Natural killer cell (primary cell): ENCODE results near the gene NACC2. TPM values are rescaled to one million over a fixed set of nuclear protein-coding genes. Genes with fewer than 3 reads are reported as not detected.

Experiments
- ATAC-seq, 3 donors: fragments of 150-1000 bp in 2 of 3; fragments of 200-7000 bp in 1 of 3; cut with Tn5 transposase; 1 replicate in 1 of 3; 2 replicates in 2 of 3; pipeline ENCODE4 v1.10.0; 2021; ENCODE audit warnings: mild to moderate bottlenecking in 2 of 3, moderate library complexity in 2 of 3
- DNase-seq, 2 donors: peaks; one replicate each; pipeline versions ENCODE4 v3.0.0 to v3.0.0-alpha.2; 2013 to 2021; ENCODE audit warnings: mixed read lengths in 1 of 2
- H3K27ac ChIP-seq: one replicate; pipeline ENCODE4 v1.5.1; 2013; ENCODE audit warnings: mild to moderate bottlenecking, low read length
- H3K27me3 ChIP-seq: one replicate; pipeline ENCODE4 v1.6.1; 2013; ENCODE audit warnings: low read length; ENCODE audit not compliant: control insufficient read depth, insufficient read depth
- H3K36me3 ChIP-seq: one replicate; pipeline ENCODE4 v1.6.1; 2013; ENCODE audit warnings: low read length; ENCODE audit not compliant: control insufficient read depth, insufficient read depth
- H3K4me1 ChIP-seq: one replicate; pipeline ENCODE4 v1.6.1; 2013; ENCODE audit warnings: low read length; ENCODE audit not compliant: control insufficient read depth, insufficient read depth
- H3K4me3 ChIP-seq: one replicate; pipeline ENCODE4 v1.5.1; 2013; ENCODE audit warnings: low read length
- H3K9me3 ChIP-seq: one replicate; pipeline ENCODE4 v1.6.1; 2013; ENCODE audit warnings: low read length; ENCODE audit not compliant: control insufficient read depth, insufficient read depth
- H3K27ac Mint-ChIP-seq, 2 donors: one replicate each; pipeline ENCODE4 v1.8.0; 2022; ENCODE audit warnings: mild to moderate bottlenecking in 2 of 2, mixed read lengths in 2 of 2, moderate library complexity in 1 of 2
- H3K27me3 Mint-ChIP-seq, 2 donors: one replicate each; pipeline ENCODE4 v1.8.0; 2022; ENCODE audit warnings: low read depth in 2 of 2, mixed read lengths in 2 of 2
- H3K36me3 Mint-ChIP-seq: one replicate; pipeline ENCODE4 v1.8.0; 2022; ENCODE audit warnings: mixed read lengths
- H3K4me1 Mint-ChIP-seq, 2 donors: one replicate each; pipeline ENCODE4 v1.8.0; 2022; ENCODE audit warnings: mixed read lengths in 2 of 2
- H3K4me3 Mint-ChIP-seq: one replicate; pipeline ENCODE4 v1.8.0; 2022; ENCODE audit warnings: mild to moderate bottlenecking, moderate library complexity, mixed read lengths
- H3K9me3 Mint-ChIP-seq, 2 donors: one replicate each; pipeline ENCODE4 v1.8.0; 2022; ENCODE audit warnings: mixed read lengths in 2 of 2
- WGBS: methylation state at CpG from one replicate; pipeline ENCODE4 v1.1.7; 2013; ENCODE audit warnings: missing lambda C conversion rate; ENCODE audit not compliant: insufficient coverage; 5-methylcytosine and 5-hydroxymethylcytosine counted together
- intact Hi-C: fragments of 100-400 bp; cut with micrococcal nuclease; formaldehyde crosslinking; loops from one replicate; pipeline ENCODE4 v1.14.2; 2022
- total RNA-seq, 4 donors: library from RNA; stranded (reverse); fragments of 120-200 nt in 1 of 4; gene quantifications; one replicate each; pipeline versions ENCODE4 v1.2.3 to v1.2.4, GENCODE V29; 2013 to 2022
- TF ChIP-seq, protein P1 (sequence below): fragments of 200-600 bp; IDR thresholded peaks from one replicate; pipeline ENCODE4 v1.8.0; 2022; ENCODE audit warnings: antibody characterized with exemption

NACC2 gene
- total RNA-seq, 3 donors from 2014 or later (not counting 1 experiment from before 2014, with no cell fraction given), result 14.5 to 21.6 (median 21.2) TPM

DNA sequence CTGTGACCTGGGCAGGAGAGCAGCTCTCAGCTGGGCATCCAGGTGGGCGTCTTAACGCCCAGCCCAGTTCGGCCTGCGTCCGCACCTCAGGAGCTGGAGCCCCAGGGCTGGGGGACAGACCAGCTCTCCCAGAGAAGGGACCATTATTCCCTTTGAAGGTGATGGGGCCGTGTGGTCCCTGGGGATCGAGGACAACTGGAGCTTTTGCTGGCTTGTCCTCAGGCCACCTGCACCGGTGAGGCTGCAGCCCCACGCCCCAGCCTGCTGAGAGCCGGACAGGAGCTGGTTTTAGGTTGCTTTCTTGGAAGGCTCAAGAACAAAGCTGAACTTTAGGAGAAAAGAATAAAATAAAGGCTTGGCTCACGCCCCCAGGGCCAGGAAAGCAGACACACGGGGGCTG is 40.9 kb downstream of the NACC2 start:
- WGBS, result 93% methylated on average over 12 of the region's 12 CpGs

DNA sequence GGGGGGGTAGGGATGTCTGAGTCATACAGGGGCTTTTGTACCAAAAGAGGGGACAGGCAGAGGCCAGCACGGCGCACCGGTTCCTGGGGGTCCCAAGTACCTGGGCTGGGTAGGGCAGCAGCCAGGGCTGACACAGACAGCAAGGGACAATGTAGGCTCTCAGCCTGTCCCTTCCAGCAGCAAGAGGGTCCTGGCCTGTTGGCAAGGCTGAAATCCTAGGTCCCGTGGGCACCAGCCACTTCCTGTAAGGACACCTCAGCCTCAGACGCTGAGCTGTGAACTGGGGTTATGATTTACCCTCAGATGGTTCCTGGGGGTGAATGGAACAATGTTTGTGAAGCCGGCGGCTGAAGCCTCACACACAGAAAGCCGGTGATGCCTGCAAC is 41.3 kb downstream of the NACC2 start:
- 45% methylated on average over 8 of the region's 8 CpGs for WGBS
- Histone ChIP-seq H3K4me1 (peaks cover 62% of the 10 kb centered on the region), H3K36me3 (no peaks in the 10 kb centered on the region), H3K9me3 (no peaks in the 10 kb centered on the region), H3K27ac (no peak overlapping the region), H3K27me3 (peaks cover 5% of the 10 kb centered on the region), H3K4me3 (no peak overlapping the region)
- Mint-ChIP-seq H3K27ac (peak overlapping the region in 1 of 2 donors; percentile 54), H3K4me3 (no peak overlapping the region), H3K27me3 (no peaks in the 10 kb centered on the region), H3K9me3 (no peaks in the 10 kb centered on the region), H3K36me3 (no peaks in the 10 kb centered on the region), H3K4me1 (peaks cover 32 to 55% of the 10 kb centered on the region in 2 donors)
- TF ChIP-seq, protein P1, sequence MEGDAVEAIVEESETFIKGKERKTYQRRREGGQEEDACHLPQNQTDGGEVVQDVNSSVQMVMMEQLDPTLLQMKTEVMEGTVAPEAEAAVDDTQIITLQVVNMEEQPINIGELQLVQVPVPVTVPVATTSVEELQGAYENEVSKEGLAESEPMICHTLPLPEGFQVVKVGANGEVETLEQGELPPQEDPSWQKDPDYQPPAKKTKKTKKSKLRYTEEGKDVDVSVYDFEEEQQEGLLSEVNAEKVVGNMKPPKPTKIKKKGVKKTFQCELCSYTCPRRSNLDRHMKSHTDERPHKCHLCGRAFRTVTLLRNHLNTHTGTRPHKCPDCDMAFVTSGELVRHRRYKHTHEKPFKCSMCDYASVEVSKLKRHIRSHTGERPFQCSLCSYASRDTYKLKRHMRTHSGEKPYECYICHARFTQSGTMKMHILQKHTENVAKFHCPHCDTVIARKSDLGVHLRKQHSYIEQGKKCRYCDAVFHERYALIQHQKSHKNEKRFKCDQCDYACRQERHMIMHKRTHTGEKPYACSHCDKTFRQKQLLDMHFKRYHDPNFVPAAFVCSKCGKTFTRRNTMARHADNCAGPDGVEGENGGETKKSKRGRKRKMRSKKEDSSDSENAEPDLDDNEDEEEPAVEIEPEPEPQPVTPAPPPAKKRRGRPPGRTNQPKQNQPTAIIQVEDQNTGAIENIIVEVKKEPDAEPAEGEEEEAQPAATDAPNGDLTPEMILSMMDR, result no peak
- peak; percentile 63 to 75 (median 69) for ATAC-seq
- intact Hi-C loops, result no loop called here
- DNase-seq, result no peak

More for the DNA sequence above, 40.9 kb downstream of the NACC2 start:
- no peaks in the 10 kb centered on the region for H3K27me3 Mint-ChIP-seq
- peak overlapping the region in 1 of 2 donors; percentile 54 for H3K27ac Mint-ChIP-seq
- Histone ChIP-seq H3K4me1 (peaks cover 62% of the 10 kb centered on the region), H3K27ac (no peak overlapping the region), H3K27me3 (peaks cover 5% of the 10 kb centered on the region), H3K36me3 (no peaks in the 10 kb centered on the region), H3K4me3 (no peak overlapping the region), H3K9me3 (no peaks in the 10 kb centered on the region)
- no peak for DNase-seq
- no peaks in the 10 kb centered on the region for H3K36me3 Mint-ChIP-seq
- H3K4me1 Mint-ChIP-seq, result peaks cover 32 to 56% of the 10 kb centered on the region in 2 donors
- TF ChIP-seq, protein P1, result no peak
- intact Hi-C loops, result no loop called here
- no peak for ATAC-seq
- H3K9me3 Mint-ChIP-seq, result no peaks in the 10 kb centered on the region
- H3K4me3 Mint-ChIP-seq, result no peak overlapping the region

DNA sequence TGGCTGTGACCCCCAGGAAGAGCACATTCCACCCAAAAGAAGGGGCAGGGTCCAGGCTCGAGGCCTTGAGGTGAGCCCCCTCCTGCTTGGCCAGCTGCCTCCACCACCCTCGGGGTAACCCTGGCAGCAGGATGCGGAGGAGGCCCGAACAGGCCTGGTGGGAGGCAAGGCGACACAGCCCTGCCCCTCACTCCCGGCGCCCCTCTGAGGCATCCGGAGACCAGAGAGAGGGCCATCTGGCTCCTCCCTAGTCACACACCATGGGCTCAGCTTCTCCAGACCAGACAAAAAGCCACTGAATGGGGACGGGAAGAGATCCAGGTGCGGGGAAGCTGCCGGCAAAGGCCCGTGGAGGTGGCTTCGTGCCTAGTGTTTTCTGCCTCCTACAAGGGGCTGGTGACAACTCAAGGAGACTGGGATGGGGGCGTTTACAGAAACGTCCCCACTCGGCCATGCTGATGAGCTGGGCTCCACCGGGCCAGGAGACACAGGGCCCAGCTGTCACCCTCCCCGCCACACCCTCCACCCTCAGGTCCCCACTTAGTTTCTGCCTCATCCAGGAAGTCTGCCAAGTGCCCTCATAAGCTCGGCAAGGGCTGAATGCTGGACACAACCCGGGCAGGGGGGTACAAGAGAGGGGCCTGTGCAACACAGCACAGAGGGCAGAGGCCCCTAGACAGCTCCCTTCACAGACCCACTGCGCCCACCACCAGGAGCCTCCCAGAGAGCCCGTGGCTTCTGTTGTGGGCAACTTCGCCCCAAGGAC is 41.9 kb downstream of the NACC2 start:
- peak in 2 of 3 donors; percentile 33 to 44 for ATAC-seq
- no peak for DNase-seq
- Histone ChIP-seq H3K4me1 (peaks cover 62% of the 10 kb centered on the region), H3K27ac (no peak overlapping the region), H3K4me3 (no peak overlapping the region), H3K27me3 (peaks cover 5% of the 10 kb centered on the region), H3K36me3 (no peaks in the 10 kb centered on the region), H3K9me3 (no peaks in the 10 kb centered on the region)
- WGBS, result 83% methylated on average over 22 of the region's 23 CpGs
- intact Hi-C loops, result no loop called here
- Mint-ChIP-seq H3K36me3 (no peaks in the 10 kb centered on the region), H3K4me3 (peak overlapping the region; percentile 37), H3K9me3 (no peaks in the 10 kb centered on the region), H3K27ac (peak overlapping the region in 1 of 2 donors; percentile 54), H3K4me1 (peaks cover 32 to 51% of the 10 kb centered on the region in 2 donors), H3K27me3 (no peaks in the 10 kb centered on the region)
- TF ChIP-seq, protein P1, result no peak
